ENCODE measurements around the gene CNOT6.

DNA sequence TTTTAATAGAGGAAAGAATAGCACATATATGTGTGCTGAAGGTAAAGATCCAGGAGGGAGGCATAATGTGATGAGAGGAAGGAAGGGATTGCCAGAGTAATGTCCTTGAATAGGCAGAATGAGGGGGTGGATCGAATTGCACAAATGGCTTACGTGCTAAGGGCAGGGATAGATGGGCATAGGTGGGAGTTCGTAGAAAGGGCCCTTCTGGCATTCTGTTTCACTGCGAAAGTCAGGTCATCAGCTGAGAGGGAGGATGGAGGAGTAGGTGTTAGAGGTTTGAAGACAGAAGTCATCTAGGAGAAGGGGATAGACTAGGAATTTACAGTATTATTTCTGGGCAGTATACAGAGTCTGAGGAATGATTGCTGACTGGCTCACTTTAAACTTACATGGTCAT, 32.1 kb downstream of the CNOT6 start:
- TF ChIP-seq, protein P1, sequence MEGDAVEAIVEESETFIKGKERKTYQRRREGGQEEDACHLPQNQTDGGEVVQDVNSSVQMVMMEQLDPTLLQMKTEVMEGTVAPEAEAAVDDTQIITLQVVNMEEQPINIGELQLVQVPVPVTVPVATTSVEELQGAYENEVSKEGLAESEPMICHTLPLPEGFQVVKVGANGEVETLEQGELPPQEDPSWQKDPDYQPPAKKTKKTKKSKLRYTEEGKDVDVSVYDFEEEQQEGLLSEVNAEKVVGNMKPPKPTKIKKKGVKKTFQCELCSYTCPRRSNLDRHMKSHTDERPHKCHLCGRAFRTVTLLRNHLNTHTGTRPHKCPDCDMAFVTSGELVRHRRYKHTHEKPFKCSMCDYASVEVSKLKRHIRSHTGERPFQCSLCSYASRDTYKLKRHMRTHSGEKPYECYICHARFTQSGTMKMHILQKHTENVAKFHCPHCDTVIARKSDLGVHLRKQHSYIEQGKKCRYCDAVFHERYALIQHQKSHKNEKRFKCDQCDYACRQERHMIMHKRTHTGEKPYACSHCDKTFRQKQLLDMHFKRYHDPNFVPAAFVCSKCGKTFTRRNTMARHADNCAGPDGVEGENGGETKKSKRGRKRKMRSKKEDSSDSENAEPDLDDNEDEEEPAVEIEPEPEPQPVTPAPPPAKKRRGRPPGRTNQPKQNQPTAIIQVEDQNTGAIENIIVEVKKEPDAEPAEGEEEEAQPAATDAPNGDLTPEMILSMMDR (IDR thresholded peaks at IDR 0.05): no peak
- TF ChIP-seq EZH2phosphoT487 (IDR thresholded peaks at IDR 0.05) (no peak), EZH2 (IDR thresholded peaks at IDR 0.05) (no peak)
